HepG2 (cell line): ENCODE results near the gene MAGIX. TPM values are rescaled to one million over a fixed set of nuclear protein-coding genes. Genes with fewer than 3 reads are reported as not detected.

ENCODE experiments used
- CBFB ChIP-seq: sonication (generic); formaldehyde crosslinking; IDR thresholded peaks from 2 replicates; pipeline ENCODE4 v1.4.0; 2020; ENCODE audit warnings: missing genetic modification reagents
- DR1 ChIP-seq: sonication (generic); formaldehyde crosslinking; IDR thresholded peaks from 2 replicates; pipeline ENCODE4 v1.8.0; 2021; ENCODE audit warnings: mild to moderate bottlenecking, missing genetic modification reagents, inconsistent platforms
- GATAD1 ChIP-seq: IDR thresholded peaks from 2 replicates; pipeline ENCODE4 v1.6.1; 2016; ENCODE audit warnings: missing genetic modification reagents, missing compliant biosample characterization
- HDAC1 ChIP-seq: sonication (generic); formaldehyde crosslinking; IDR thresholded peaks from 2 replicates; pipeline ENCODE4 v1.5.1; 2020; ENCODE audit warnings: mild to moderate bottlenecking, missing genetic modification reagents
- POLR2A ChIP-seq, 2 experiments: IDR thresholded peaks; 2 replicates each; pipeline ENCODE4 v1.6.1; 2011; ENCODE audit warnings: low read depth in 2 of 2, low read length in 2 of 2, mild to moderate bottlenecking in 1 of 2, moderate library complexity in 1 of 2; ENCODE audit not compliant: insufficient read depth in 1 of 2
- SCMH1 ChIP-seq: sonication (generic); formaldehyde crosslinking; IDR thresholded peaks from 2 replicates; pipeline ENCODE4 v1.9.0; 2021; ENCODE audit warnings: missing genetic modification reagents, mild to moderate bottlenecking, borderline replicate concordance
- SSRP1 ChIP-seq: IDR thresholded peaks from 2 replicates; pipeline ENCODE4 v1.6.1; 2016; ENCODE audit warnings: control low read depth
- TOPORS ChIP-seq: sonication (generic); formaldehyde crosslinking; IDR thresholded peaks from 2 replicates; pipeline ENCODE4 v1.8.0; 2023; ENCODE audit warnings: mild to moderate bottlenecking, missing genetic modification reagents
- TSC22D2 ChIP-seq: sonication (generic); formaldehyde crosslinking; IDR thresholded peaks from 2 replicates; pipeline ENCODE4 v1.5.1; 2020; ENCODE audit warnings: missing genetic modification reagents, mild to moderate bottlenecking, borderline replicate concordance
- ZFP1 ChIP-seq: IDR thresholded peaks from 2 replicates; pipeline ENCODE4 v1.6.1; 2016
- ZNF207 ChIP-seq: fragments of 450-650 bp; IDR thresholded peaks from 2 replicates; pipeline ENCODE4 v1.6.1; 2016; ENCODE audit warnings: antibody characterized with exemption, borderline replicate concordance
- ZNF430 ChIP-seq: sonication (generic); formaldehyde crosslinking; IDR thresholded peaks from 2 replicates; pipeline ENCODE4 v1.9.0; 2021; ENCODE audit warnings: mild to moderate bottlenecking, missing genetic modification reagents
- ZNF75D ChIP-seq: sonication (generic); formaldehyde crosslinking; IDR thresholded peaks from 2 replicates; pipeline ENCODE4 v1.8.1; 2023; ENCODE audit warnings: missing genetic modification reagents, mild to moderate bottlenecking, borderline replicate concordance
- polyA plus RNA-seq, 8 experiments: library from polyadenylated mRNA; depleted of rRNA in 3 of 8; stranded (reverse) in 7 of 8; unstranded in 1 of 8; fragments of >200 nt; fragmentation: Illumina TruSeq in 4 of 8; extraction: Trizol in 4 of 8; gene quantifications; 2 replicates each; pipeline versions ENCODE4 v1.2.1 to v1.2.3, GENCODE V29; 2011 to 2016; ENCODE audit warnings: low read depth in 4 of 8, missing spikeins in 1 of 8, mixed read lengths in 1 of 8; ENCODE audit not compliant: insufficient read depth in 1 of 8
- total RNA-seq, 5 experiments: library from RNA; depleted of rRNA; stranded (reverse); fragments of >200 nt; fragmentation: Illumina TruSeq; extraction: Trizol; gene quantifications; 2 replicates each; pipeline ENCODE4 v1.2.3, GENCODE V29; 2016; ENCODE audit warnings: low read depth in 1 of 5
- TF ChIP-seq, protein P1 (sequence below), 2 experiments: sonication (generic) in 1 of 2; formaldehyde crosslinking in 1 of 2; IDR thresholded peaks; 2 replicates each; pipeline versions ENCODE4 v1.4.0 to v1.6.1; 2018 to 2020; ENCODE audit warnings: missing genetic modification reagents in 2 of 2, borderline replicate concordance in 1 of 2, low read depth in 1 of 2, mild to moderate bottlenecking in 1 of 2, missing biosample characterization in 1 of 2
- TF ChIP-seq, protein P2 (sequence below): sonication (generic); formaldehyde crosslinking; IDR thresholded peaks from 2 replicates; pipeline ENCODE4 v1.4.0; 2020; ENCODE audit warnings: missing genetic modification reagents
- TF ChIP-seq, protein P3 (sequence below): sonication (generic); formaldehyde crosslinking; IDR thresholded peaks from 2 replicates; pipeline ENCODE4 v1.8.1; 2023; ENCODE audit warnings: mild to moderate bottlenecking, moderate library complexity, missing genetic modification reagents
- TF ChIP-seq, protein P4 (sequence below): sonication (generic); formaldehyde crosslinking; IDR thresholded peaks from 2 replicates; pipeline ENCODE4 v1.4.0; 2020; ENCODE audit warnings: missing genetic modification reagents

Gene MAGIX
- total and polyA plus RNA-seq, 2 of the 13 experiments (the other 11 are each of a cell fraction or from before 2014, with no cell fraction given): 0.63 to 1.2 TPM

DNA sequence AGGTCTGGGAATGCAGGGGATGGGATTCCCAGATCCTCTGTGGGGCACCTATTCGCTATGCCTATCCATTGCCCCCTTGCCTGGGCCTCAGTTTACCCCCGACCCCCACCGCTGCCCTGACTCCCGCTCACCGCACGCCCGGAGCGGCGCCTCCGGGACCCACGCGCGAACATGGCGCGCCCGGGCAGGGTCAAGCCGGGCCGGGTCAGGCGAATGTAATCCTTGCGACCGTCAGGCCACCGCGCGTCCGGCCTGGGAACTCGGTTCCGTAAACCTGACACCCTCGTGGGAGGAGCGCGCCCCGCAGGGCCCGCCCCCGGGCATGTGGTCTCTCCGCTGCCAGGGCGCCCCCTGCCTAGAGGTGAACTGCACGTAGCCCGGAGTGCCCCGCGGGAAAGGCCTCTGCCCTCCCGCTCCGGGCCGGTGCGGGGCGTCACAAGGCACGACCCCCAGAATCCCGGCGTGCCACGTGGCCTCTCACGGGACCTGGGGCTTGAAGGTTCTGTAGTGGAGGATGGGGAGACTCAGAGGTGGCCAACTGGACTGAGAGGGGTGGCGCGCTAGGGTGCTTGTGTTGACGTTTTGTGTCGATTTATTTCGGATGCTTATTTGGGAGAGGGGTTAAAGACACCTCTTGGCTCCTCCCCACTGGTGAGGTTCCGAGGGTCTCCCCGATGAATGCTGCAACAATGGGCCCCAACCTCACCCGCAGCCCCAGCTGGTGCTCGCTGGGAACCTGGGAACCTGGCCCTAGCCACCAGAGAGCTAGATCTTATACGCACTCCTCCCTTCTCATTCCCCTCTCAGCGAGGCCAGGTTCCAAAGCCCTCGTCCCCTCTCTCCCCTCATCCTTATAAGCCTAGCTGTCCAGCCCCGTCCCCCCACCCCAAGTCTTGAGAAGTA, 23.8 kb downstream of the MAGIX start, which contains the start of gene PRICKLE3 (continued):
- TF ChIP-seq ZNF75D (CRISPR knock-in tag) (no peak), ZNF207 (no peak), POLR2A (IDR thresholded peaks at IDR 0.05; ENCODE audit: insufficient read depth in 1 of 2, low read depth in 2 of 2, low read length in 2 of 2) (peak; percentile 35 to 75; a peak in 3 of 4 replicates), SCMH1 (CRISPR knock-in tag) (no peak), TSC22D2 (no peak; the same call in 1 of the 2 replicates), TOPORS (CRISPR knock-in tag) (no peak), ZFP1 (CRISPR knock-in tag) (no peak), GATAD1 (CRISPR knock-in tag) (peak; percentile 54; the same call in 1 of the 2 replicates), SSRP1 (CRISPR knock-in tag) (no peak), CBFB (CRISPR knock-in tag) (no peak), DR1 (CRISPR knock-in tag) (peak; percentile 54; the same call in 1 of the 2 replicates), ZNF430 (CRISPR knock-in tag) (0 out of 2 replicates have a peak, but pooled peaks have one; percentile 26), HDAC1 (peak; percentile 76)
- TF ChIP-seq, protein P1, sequence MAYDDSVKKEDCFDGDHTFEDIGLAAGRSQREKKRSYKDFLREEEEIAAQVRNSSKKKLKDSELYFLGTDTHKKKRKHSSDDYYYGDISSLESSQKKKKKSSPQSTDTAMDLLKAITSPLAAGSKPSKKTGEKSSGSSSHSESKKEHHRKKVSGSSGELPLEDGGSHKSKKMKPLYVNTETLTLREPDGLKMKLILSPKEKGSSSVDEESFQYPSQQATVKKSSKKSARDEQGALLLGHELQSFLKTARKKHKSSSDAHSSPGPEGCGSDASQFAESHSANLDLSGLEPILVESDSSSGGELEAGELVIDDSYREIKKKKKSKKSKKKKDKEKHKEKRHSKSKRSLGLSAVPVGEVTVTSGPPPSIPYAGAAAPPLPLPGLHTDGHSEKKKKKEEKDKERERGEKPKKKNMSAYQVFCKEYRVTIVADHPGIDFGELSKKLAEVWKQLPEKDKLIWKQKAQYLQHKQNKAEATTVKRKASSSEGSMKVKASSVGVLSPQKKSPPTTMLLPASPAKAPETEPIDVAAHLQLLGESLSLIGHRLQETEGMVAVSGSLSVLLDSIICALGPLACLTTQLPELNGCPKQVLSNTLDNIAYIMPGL (CRISPR knock-in tag; IDR thresholded peaks at IDR 0.05; ENCODE audit: borderline replicate concordance in 1 of 2, low read depth in 1 of 2): peak; percentile 29 to 55; a peak in 3 of 4 replicates
- TF ChIP-seq, protein P2, sequence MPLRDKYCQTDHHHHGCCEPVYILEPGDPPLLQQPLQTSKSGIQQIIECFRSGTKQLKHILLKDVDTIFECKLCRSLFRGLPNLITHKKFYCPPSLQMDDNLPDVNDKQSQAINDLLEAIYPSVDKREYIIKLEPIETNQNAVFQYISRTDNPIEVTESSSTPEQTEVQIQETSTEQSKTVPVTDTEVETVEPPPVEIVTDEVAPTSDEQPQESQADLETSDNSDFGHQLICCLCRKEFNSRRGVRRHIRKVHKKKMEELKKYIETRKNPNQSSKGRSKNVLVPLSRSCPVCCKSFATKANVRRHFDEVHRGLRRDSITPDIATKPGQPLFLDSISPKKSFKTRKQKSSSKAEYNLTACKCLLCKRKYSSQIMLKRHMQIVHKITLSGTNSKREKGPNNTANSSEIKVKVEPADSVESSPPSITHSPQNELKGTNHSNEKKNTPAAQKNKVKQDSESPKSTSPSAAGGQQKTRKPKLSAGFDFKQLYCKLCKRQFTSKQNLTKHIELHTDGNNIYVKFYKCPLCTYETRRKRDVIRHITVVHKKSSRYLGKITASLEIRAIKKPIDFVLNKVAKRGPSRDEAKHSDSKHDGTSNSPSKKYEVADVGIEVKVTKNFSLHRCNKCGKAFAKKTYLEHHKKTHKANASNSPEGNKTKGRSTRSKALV: 0 out of 2 replicates have a peak, but pooled peaks have one; percentile 17
- TF ChIP-seq, protein P3, sequence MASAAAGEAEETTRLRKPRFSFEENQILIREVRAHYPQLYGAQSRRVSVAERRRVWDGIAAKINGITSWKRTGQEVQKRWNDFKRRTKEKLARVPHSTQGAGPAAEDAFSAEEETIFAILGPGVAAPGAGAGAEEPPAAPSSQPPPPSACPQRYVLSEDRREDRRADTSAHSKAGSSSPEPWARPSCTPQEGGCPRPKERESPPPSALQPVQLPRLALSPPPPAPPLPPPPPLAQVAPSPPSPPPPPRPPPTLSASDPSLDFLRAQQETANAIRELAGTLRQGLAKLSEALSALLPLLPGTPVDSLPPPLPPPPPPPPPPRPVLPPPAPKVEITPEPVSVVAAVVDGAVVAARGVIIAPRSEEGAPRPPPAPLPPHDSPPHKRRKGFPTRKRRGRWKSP (CRISPR knock-in tag): 0 out of 2 replicates have a peak, but pooled peaks have one; percentile 41
- TF ChIP-seq, protein P4, sequence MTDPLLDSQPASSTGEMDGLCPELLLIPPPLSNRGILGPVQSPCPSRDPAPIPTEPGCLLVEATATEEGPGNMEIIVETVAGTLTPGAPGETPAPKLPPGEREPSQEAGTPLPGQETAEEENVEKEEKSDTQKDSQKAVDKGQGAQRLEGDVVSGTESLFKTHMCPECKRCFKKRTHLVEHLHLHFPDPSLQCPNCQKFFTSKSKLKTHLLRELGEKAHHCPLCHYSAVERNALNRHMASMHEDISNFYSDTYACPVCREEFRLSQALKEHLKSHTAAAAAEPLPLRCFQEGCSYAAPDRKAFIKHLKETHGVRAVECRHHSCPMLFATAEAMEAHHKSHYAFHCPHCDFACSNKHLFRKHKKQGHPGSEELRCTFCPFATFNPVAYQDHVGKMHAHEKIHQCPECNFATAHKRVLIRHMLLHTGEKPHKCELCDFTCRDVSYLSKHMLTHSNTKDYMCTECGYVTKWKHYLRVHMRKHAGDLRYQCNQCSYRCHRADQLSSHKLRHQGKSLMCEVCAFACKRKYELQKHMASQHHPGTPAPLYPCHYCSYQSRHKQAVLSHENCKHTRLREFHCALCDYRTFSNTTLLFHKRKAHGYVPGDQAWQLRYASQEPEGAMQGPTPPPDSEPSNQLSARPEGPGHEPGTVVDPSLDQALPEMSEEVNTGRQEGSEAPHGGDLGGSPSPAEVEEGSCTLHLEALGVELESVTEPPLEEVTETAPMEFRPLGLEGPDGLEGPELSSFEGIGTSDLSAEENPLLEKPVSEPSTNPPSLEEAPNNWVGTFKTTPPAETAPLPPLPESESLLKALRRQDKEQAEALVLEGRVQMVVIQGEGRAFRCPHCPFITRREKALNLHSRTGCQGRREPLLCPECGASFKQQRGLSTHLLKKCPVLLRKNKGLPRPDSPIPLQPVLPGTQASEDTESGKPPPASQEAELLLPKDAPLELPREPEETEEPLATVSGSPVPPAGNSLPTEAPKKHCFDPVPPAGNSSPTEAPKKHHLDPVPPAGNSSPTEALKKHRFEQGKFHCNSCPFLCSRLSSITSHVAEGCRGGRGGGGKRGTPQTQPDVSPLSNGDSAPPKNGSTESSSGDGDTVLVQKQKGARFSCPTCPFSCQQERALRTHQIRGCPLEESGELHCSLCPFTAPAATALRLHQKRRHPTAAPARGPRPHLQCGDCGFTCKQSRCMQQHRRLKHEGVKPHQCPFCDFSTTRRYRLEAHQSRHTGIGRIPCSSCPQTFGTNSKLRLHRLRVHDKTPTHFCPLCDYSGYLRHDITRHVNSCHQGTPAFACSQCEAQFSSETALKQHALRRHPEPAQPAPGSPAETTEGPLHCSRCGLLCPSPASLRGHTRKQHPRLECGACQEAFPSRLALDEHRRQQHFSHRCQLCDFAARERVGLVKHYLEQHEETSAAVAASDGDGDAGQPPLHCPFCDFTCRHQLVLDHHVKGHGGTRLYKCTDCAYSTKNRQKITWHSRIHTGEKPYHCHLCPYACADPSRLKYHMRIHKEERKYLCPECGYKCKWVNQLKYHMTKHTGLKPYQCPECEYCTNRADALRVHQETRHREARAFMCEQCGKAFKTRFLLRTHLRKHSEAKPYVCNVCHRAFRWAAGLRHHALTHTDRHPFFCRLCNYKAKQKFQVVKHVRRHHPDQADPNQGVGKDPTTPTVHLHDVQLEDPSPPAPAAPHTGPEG (CRISPR knock-in tag): no peak
